Esophagus squamous epithelium (tissue), 4 donors: ENCODE data around the gene ROPN1.
"Not testable (repeated sequence)": the region's sequence is repeated elsewhere in the genome, so short reads cannot be mapped to it uniquely, and the experiment has no call there.

ENCODE experiments used
- CTCF ChIP-seq, 6 experiments: fragments of 450-650 bp in 4 of 6; fragments of 200-600 bp in 2 of 6; sonication (generic) in 2 of 6; IDR thresholded peaks; one replicate each; pipeline ENCODE4 v1.5.1; 2016 to 2019; ENCODE audit warnings: antibody characterized with exemption in 6 of 6, mild to moderate bottlenecking in 4 of 6, moderate library complexity in 4 of 6
- POLR2A ChIP-seq, 4 donors: fragments of 450-650 bp; IDR thresholded peaks; one replicate each; pipeline ENCODE4 v1.6.1; 2017; ENCODE audit warnings: antibody characterized with exemption in 4 of 4, mild to moderate bottlenecking in 4 of 4, moderate library complexity in 3 of 4

DNA sequence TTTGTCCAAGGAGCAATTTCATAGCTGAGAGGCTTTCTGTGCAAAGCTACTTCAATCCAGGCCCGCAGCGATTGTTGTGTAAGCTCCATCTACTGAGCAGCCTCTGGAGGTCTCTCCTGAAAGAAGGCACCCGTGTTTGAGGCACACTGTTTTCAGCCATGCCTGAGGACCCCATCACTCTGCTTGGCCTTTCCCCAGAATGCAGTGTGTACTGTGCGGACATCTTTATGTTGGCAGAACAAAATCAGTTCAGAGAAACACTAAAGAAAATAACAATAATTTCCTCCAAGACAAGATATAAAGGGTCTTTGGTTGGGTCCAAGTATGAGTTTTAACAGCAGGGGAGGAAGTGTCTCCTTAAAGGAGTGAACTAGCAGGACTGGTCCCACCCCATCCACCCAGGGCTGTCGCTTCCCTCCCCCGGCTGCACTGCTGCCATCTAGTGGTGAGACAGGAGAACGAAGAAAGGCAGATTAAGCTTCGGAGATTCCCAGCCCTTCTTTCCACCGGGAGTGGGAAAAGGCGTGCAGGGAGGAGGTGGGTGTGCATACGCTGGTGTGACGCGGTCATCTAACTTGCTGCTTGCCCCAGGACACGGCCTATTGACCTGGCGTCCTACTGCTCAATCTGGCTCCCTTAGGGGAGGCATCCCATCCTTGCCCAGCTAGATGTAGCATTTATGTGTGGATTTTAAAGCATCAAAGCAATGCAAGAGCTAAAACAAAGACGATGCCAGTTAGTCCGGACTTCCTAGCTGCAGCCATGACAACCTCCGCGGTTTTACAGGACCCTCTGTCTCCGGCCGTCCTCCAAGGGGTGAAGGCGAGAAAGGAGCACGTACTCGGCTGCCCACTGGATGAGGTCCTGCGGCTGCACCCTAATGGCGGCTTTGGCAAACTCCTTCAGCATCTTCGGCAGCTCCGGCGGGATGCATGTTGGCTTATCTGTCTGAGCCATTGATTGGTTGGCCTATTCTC is 12.1 kb downstream of the ROPN1 start:
- TF ChIP-seq POLR2A (IDR thresholded peaks at IDR 0.05) = not testable (repeated sequence)
- peak in 5 of 6 experiments; percentile 49 to 73 (median 53) for TF ChIP-seq CTCF (IDR thresholded peaks at IDR 0.05)
